Stimulated activated effector memory CD8-positive, alpha-beta T cell treated with anti-CD3 and anti-CD28 coated beads, Interleukin-12 subunit alpha, Interleukin-12 subunit beta, amount 100 ng/mL, for 72 hours (primary cell): ENCODE data around the gene PSAP.

Experiments used
- ATAC-seq: fragments of 150-1000 bp; cut with Tn5 transposase; 2 replicates; pipeline ENCODE4 v1.10.0; 2021
- DNase-seq, 2 donors: peaks; one replicate each; pipeline ENCODE4 v3.0.0; 2021 to 2022; ENCODE audit warnings: low spot score in 2 of 2
- H3K27ac Mint-ChIP-seq: one replicate; pipeline ENCODE4 v1.8.0; 2022; ENCODE audit warnings: mild to moderate bottlenecking, mixed read lengths
- H3K36me3 Mint-ChIP-seq: one replicate; pipeline ENCODE4 v1.8.0; 2022; ENCODE audit warnings: mild to moderate bottlenecking, mixed read lengths
- H3K4me1 Mint-ChIP-seq: one replicate; pipeline ENCODE4 v1.8.0; 2022; ENCODE audit warnings: mixed read lengths
- H3K4me3 Mint-ChIP-seq: one replicate; pipeline ENCODE4 v1.8.0; 2022; ENCODE audit warnings: mild to moderate bottlenecking, mixed read lengths
- H3K9me3 Mint-ChIP-seq: one replicate; pipeline ENCODE4 v1.8.0; 2022; ENCODE audit warnings: mixed read lengths

Gene PSAP

GRCh38 chr10:71829171-71829570, 21.9 kb downstream of the PSAP start:
- H3K9me3 Mint-ChIP-seq, result no peaks in the 10 kb centered on the region
- no peak overlapping the region for H3K27ac Mint-ChIP-seq
- no peak for ATAC-seq
- no peak for DNase-seq
- H3K36me3 Mint-ChIP-seq, result peaks cover 95% of the 10 kb centered on the region
- H3K4me1 Mint-ChIP-seq, result peaks cover 17% of the 10 kb centered on the region
- no peak overlapping the region for H3K4me3 Mint-ChIP-seq

GRCh38 chr10:71828702-71829101, 22.3 kb downstream of the PSAP start:
- Mint-ChIP-seq H3K27ac (no peak overlapping the region), H3K36me3 (peaks cover 99% of the 10 kb centered on the region), H3K4me1 (peaks cover 13% of the 10 kb centered on the region), H3K9me3 (no peaks in the 10 kb centered on the region), H3K4me3 (no peak overlapping the region)
- DNase-seq (no peak), ATAC-seq (no peak)

- peaks cover 95% of the 10 kb centered on the region for H3K36me3 Mint-ChIP-seq
- ATAC-seq (no peak), DNase-seq (no peak)
- no peaks in the 10 kb centered on the region for H3K9me3 Mint-ChIP-seq
- H3K4me3 Mint-ChIP-seq, result no peak overlapping the region
- peaks cover 13% of the 10 kb centered on the region for H3K4me1 Mint-ChIP-seq
- H3K27ac Mint-ChIP-seq, result no peak overlapping the region
Observed at GRCh38 chr10:71827852-71828251, 23.2 kb downstream of the PSAP start.

- no peak for DNase-seq
- H3K9me3 Mint-ChIP-seq, result no peaks in the 10 kb centered on the region
- ATAC-seq, result no peak
- no peak overlapping the region for H3K4me3 Mint-ChIP-seq
- H3K36me3 Mint-ChIP-seq, result peaks cover 94% of the 10 kb centered on the region
- H3K27ac Mint-ChIP-seq, result no peak overlapping the region
- peaks cover 24% of the 10 kb centered on the region for H3K4me1 Mint-ChIP-seq
Observed at GRCh38 chr10:71825217-71825616, 25.8 kb downstream of the PSAP start.

- H3K9me3 Mint-ChIP-seq, result no peaks in the 10 kb centered on the region
- peaks cover 94% of the 10 kb centered on the region for H3K36me3 Mint-ChIP-seq
- H3K27ac Mint-ChIP-seq, result no peak overlapping the region
- ATAC-seq (no peak), DNase-seq (no peak)
- no peak overlapping the region for H3K4me3 Mint-ChIP-seq
- peaks cover 24% of the 10 kb centered on the region for H3K4me1 Mint-ChIP-seq
Observed at GRCh38 chr10:71824333-71824732, 26.7 kb downstream of the PSAP start.

GRCh38 chr10:71823356-71823755, 27.7 kb downstream of the PSAP start:
- no peaks in the 10 kb centered on the region for H3K9me3 Mint-ChIP-seq
- DNase-seq (no peak), ATAC-seq (no peak)
- H3K36me3 Mint-ChIP-seq, result peaks cover 94% of the 10 kb centered on the region
- H3K27ac Mint-ChIP-seq, result no peak overlapping the region
- no peak overlapping the region for H3K4me3 Mint-ChIP-seq
- peaks cover 24% of the 10 kb centered on the region for H3K4me1 Mint-ChIP-seq

GRCh38 chr10:71821909-71822763, 28.9 kb downstream of the PSAP start:
- peaks cover 24% of the 10 kb centered on the region for H3K4me1 Mint-ChIP-seq
- DNase-seq (no peak), ATAC-seq (peak; percentile 93)
- H3K4me3 Mint-ChIP-seq, result no peak overlapping the region
- H3K27ac Mint-ChIP-seq, result no peak overlapping the region
- peaks cover 94% of the 10 kb centered on the region for H3K36me3 Mint-ChIP-seq
- H3K9me3 Mint-ChIP-seq, result no peaks in the 10 kb centered on the region

- no peaks in the 10 kb centered on the region for H3K9me3 Mint-ChIP-seq
- peaks cover 94% of the 10 kb centered on the region for H3K36me3 Mint-ChIP-seq
- DNase-seq (no peak), ATAC-seq (no peak)
- peaks cover 24% of the 10 kb centered on the region for H3K4me1 Mint-ChIP-seq
- no peak overlapping the region for H3K4me3 Mint-ChIP-seq
- no peak overlapping the region for H3K27ac Mint-ChIP-seq
Observed at GRCh38 chr10:71820966-71821365, 30.1 kb downstream of the PSAP start.

GRCh38 chr10:71819985-71820384, 31.1 kb downstream of the PSAP start:
- H3K4me1 Mint-ChIP-seq, result peaks cover 24% of the 10 kb centered on the region
- no peak for ATAC-seq
- H3K4me3 Mint-ChIP-seq, result no peak overlapping the region
- H3K27ac Mint-ChIP-seq, result no peak overlapping the region
- DNase-seq, result no peak
- H3K36me3 Mint-ChIP-seq, result peaks cover 90% of the 10 kb centered on the region
- no peaks in the 10 kb centered on the region for H3K9me3 Mint-ChIP-seq

- no peak overlapping the region for H3K27ac Mint-ChIP-seq
- H3K4me1 Mint-ChIP-seq, result peaks cover 24% of the 10 kb centered on the region
- no peaks in the 10 kb centered on the region for H3K9me3 Mint-ChIP-seq
- H3K36me3 Mint-ChIP-seq, result peaks cover 85% of the 10 kb centered on the region
- no peak for DNase-seq
- ATAC-seq, result no peak
- no peak overlapping the region for H3K4me3 Mint-ChIP-seq
Observed at GRCh38 chr10:71819441-71819861, 31.6 kb downstream of the PSAP start.

GRCh38 chr10:71818674-71819260, 32.3 kb downstream of the PSAP start:
- no peak overlapping the region for H3K27ac Mint-ChIP-seq
- H3K36me3 Mint-ChIP-seq, result peaks cover 78% of the 10 kb centered on the region
- no peaks in the 10 kb centered on the region for H3K9me3 Mint-ChIP-seq
- DNase-seq (no peak), ATAC-seq (no peak)
- H3K4me1 Mint-ChIP-seq, result peaks cover 24% of the 10 kb centered on the region
- no peak overlapping the region for H3K4me3 Mint-ChIP-seq

- Mint-ChIP-seq H3K36me3 (peaks cover 74% of the 10 kb centered on the region), H3K9me3 (no peaks in the 10 kb centered on the region), H3K27ac (no peak overlapping the region), H3K4me1 (peaks cover 18% of the 10 kb centered on the region), H3K4me3 (no peak overlapping the region)
- no peak for DNase-seq
- no peak for ATAC-seq
Observed at GRCh38 chr10:71817831-71818655, 33.0 kb downstream of the PSAP start.

GRCh38 chr10:71816936-71817618, 34.0 kb downstream of the PSAP start:
- H3K27ac Mint-ChIP-seq, result peak overlapping the region; percentile 37
- peaks cover 8% of the 10 kb centered on the region for H3K4me1 Mint-ChIP-seq
- no peak for ATAC-seq
- no peak overlapping the region for H3K4me3 Mint-ChIP-seq
- DNase-seq, result no peak
- no peaks in the 10 kb centered on the region for H3K9me3 Mint-ChIP-seq
- peaks cover 66% of the 10 kb centered on the region for H3K36me3 Mint-ChIP-seq

- Mint-ChIP-seq H3K9me3 (no peaks in the 10 kb centered on the region), H3K36me3 (peaks cover 60% of the 10 kb centered on the region), H3K4me3 (no peak overlapping the region), H3K4me1 (peaks cover 2% of the 10 kb centered on the region), H3K27ac (peak overlapping the region; percentile 37)
- DNase-seq, result no peak
- no peak for ATAC-seq
Observed at GRCh38 chr10:71816421-71816851, 34.6 kb downstream of the PSAP start.

- H3K4me1 Mint-ChIP-seq, result no peaks in the 10 kb centered on the region
- H3K36me3 Mint-ChIP-seq, result peaks cover 52% of the 10 kb centered on the region
Observed at GRCh38 chr10:71815515-71816130, 35.4 kb downstream of the PSAP start.

More at GRCh38 chr10:71815515-71816130, 35.4 kb downstream of the PSAP start:
- no peak for DNase-seq
- no peaks in the 10 kb centered on the region for H3K9me3 Mint-ChIP-seq
- ATAC-seq, result no peak
- H3K27ac Mint-ChIP-seq, result no peak overlapping the region
- H3K4me3 Mint-ChIP-seq, result no peak overlapping the region
